ENCODE results near the gene SLC4A7.
"Not testable (repeated sequence)": the region's sequence is repeated elsewhere in the genome, so short reads cannot be mapped to it uniquely, and the experiment has no call there.

SLC4A7 gene

DNA sequence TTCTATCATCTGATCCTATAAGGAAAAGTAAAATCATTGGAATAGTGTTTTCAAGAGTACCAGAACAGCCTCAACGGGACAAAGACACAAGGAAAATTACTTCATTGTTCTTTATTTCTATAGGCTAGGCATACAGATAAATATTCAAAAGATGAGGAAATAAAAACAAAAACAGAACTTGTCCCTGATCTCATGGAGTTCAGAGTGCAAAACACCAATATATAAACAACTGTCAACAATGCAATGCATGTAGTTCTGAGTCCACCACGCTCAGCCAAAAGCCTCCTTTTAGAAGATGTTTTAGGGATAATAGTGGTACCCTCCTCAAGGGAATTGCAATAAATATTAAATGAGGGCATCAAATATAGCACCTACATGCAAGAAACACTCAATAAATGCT is 4.6 kb upstream of the SLC4A7 start:
- DNase-seq (ENCODE audit: low read depth, low spot score) = no peak

DNA sequence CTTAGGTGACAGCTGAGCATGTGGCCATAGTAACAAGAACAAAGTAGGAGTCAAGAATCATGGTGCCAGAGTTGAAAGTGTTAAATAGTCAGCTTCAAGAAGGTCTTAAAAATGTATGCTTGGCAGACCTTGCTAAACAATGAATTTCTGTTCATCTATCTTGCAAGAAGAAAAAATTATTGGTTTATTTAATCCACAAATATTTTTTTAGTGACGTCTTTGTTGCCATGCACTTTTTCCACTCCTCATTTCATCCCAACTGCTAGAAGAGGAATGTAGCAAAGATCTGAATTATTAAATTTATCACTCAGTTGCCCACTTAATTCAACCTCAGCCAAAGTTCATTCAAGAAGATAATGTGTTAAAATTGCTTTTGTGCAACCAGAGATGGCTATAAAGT is 3.2 kb upstream of the SLC4A7 start:
- no peak overlapping the region for H3K27ac ChIP-seq

More for the DNA sequence above, 4.6 kb upstream of the SLC4A7 start:
- H3K27ac ChIP-seq = no peak overlapping the region

DNA sequence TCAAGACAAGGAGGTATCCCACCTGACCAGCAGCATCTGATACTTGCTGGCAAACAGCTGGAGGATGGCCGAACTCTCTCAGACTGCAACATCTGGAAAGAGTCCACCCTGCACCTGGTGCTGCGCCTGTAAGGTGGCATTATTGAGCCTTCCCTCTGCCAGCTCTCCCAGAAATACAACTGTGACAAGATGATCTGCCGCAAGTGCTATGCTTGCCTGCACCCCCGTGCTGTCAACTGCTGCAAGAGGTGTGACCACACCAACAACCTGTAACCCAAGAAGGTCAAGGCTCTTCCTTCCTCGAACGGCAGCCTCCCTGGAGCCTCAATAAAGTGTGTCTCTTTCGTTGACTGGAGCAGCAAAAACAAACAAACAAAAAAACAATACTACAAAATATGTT is 2.2 kb upstream of the SLC4A7 start:
- no peak for DNase-seq (ENCODE audit: low read depth, low spot score)
- H3K27ac ChIP-seq = no peak overlapping the region

More for the DNA sequence above, 3.2 kb upstream of the SLC4A7 start:
- DNase-seq (ENCODE audit: low read depth, low spot score) = no peak

- no peak for DNase-seq (ENCODE audit: low read depth, low spot score)
- H3K27ac ChIP-seq = no peak overlapping the region
Measured at GRCh38 chr3:27485866-27486265, 1.7 kb upstream of the SLC4A7 start.

DNA sequence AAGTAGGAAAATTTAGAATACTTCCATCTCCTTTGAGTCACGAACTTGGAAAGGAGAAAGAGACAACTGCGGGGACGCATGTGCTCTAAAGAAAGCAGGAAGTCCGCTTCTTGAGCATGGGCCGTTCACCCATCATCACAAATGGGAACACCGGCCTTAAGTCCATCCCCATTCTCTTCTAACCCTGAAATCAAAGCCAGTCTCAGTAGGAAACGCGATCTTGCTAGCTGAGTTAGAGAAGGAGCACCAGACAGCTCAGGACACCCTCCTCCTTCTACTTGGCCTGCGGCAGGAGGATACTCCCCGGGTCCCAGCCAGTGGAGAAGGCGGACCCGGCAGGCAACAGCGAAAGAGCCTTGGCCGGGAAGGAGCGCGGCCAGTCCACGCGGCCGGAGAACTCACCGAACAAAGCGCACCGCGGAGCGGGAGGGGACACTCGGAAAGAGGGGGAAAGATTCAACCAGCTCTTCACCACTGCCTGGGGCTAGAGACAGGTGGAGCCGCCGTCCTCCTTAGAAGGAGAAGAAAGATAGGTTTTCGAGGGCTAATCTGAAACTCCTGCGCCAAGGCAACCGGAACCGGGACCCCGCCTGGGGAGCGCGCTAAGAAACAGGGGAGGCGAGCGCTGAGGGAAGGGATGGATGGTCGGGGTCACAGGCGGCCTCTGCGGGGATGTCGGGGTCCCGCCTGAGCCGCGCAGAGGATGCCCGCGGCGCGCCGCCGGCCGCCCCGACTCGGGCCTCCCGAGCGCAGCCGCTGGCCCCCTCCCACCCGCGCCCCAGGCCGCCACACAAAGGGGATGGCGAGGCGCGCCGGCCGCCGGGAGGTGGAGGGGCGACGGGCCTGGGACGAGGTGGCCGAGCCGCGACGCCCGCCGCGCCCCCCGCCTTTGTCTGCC is 818 bp downstream of the SLC4A7 start:
- peak overlapping the region; percentile 69 for H3K27ac ChIP-seq
- DNase-seq (ENCODE audit: low read depth, low spot score) = no peak

- DNase-seq (ENCODE audit: low read depth, low spot score) = no peak
- no peak overlapping the region for H3K27ac ChIP-seq
Measured at GRCh38 chr3:27479806-27480543, 4.2 kb downstream of the SLC4A7 start.

- no peak overlapping the region for H3K27ac ChIP-seq
- DNase-seq (ENCODE audit: low read depth, low spot score) = no peak
Measured at GRCh38 chr3:27471923-27472550, 12.1 kb downstream of the SLC4A7 start.

DNA sequence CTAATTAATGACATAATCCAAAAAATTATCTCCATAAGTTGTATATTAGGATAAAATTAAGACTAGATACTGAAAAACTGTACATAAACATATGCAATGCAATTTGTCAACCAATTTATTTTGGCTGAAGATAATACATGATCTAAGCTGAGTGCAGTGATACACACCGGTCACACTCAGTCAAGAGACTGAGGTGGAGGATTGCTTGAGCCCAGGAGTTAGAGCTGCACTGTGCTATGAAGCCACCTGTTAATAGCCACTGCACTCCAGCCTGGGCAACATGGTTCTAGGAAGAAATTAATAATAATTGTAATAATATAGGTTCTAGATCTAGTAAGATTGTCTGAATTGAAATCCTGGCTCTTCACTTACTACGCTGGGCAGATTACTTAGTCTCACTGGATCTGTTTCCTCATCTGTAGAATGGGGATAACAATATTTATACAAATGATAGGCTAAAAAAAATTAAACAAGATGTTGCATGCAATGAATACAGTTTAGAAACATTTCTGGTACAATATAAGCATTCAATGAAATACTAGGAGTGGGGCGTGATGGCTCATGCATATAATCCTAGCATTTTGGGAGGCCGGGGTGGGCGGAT is 15.8 kb downstream of the SLC4A7 start:
- H3K27ac ChIP-seq = no peak overlapping the region
- no peak for DNase-seq (ENCODE audit: low read depth, low spot score)

DNA sequence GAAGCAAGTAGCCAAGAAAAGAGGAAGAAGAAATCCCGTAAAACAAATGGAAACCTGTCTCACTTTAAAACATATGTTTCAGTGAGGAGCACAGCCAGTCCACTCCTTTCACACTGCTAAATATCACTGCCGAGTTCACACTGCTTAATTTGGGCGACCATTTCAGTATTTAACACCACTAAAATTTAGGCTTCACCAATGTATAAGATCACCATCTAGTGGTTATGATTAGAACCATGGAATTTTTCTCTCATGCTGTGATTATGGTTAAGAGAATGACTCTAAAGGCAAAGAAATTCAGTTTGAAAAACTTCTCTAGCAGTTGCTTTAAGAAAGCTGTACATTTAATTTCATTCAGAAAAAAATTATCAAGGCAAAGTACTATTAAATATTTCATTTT is 16.6 kb downstream of the SLC4A7 start:
- H3K27ac ChIP-seq = no peak overlapping the region
- DNase-seq (ENCODE audit: low read depth, low spot score) = no peak

- no peak overlapping the region for H3K27ac ChIP-seq
- no peak for DNase-seq (ENCODE audit: low read depth, low spot score)
Measured at GRCh38 chr3:27464646-27465045, 19.5 kb downstream of the SLC4A7 start.

- H3K27ac ChIP-seq = no peak overlapping the region
- DNase-seq (ENCODE audit: low read depth, low spot score) = no peak
Measured at GRCh38 chr3:27462228-27462627, 22.0 kb downstream of the SLC4A7 start.

GRCh38 chr3:27458929-27459328 is 25.3 kb downstream of the SLC4A7 start:
- H3K27ac ChIP-seq = no peak overlapping the region
- DNase-seq (ENCODE audit: low read depth, low spot score) = no peak

DNA sequence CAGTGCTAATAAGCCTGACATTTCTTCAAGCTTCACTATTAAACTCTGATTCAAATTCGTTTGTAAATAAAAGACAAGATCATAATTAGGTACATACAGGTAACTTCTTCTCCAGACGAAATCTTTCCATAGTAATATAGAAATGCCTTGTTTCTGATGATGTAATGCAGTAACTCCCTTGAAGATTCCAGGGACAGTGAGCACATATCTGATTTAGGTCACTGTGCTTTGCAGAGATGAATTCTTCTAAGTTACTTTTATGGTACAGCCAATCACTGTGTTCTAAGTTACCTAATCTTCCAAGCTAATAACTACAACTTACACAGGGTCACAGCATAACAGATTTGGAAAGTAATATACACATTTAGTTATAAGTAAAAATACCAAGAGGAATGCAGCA is 27.6 kb downstream of the SLC4A7 start:
- H3K27ac ChIP-seq = no peak overlapping the region
- no peak for DNase-seq (ENCODE audit: low read depth, low spot score)

DNA sequence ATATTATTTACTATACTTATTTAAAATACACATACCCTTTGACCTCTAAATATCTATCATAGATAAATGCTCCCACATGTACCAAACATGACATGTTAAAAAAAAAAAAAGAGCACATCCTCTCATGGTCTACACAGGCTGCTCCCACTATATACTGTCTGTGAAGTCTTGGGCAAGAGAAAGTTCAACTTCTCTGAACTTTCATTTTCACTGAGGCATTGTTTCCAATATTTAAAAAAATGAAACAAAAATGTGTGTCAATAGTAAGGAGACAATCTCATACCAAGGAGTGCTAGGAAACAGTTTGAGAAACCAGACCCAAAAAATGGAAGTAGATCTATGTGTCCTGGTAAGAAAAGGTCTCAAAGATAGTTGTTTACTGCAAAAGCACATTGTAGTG is 29.3 kb downstream of the SLC4A7 start:
- no peak overlapping the region for H3K27ac ChIP-seq
- no peak for DNase-seq (ENCODE audit: low read depth, low spot score)

DNA sequence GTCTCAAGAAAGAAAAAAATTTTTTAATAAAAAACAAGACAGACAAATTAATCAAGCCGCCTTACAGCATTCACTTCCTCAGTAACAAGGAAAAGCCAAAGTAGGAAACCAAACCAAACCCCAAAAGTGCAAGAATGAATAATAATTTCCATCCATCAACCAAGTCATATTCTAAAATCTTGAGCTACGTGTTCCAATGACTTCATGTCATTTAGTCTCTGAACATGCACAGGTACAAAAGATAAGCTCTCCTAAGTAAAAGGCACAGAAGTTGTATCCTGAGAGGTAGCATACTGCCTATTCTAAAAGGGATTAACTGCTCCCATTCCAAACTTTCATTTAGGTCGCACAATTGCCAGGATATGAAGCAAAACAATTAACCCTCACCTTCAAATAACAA is 29.7 kb downstream of the SLC4A7 start:
- no peak overlapping the region for H3K27ac ChIP-seq
- DNase-seq (ENCODE audit: low read depth, low spot score) = no peak

DNA sequence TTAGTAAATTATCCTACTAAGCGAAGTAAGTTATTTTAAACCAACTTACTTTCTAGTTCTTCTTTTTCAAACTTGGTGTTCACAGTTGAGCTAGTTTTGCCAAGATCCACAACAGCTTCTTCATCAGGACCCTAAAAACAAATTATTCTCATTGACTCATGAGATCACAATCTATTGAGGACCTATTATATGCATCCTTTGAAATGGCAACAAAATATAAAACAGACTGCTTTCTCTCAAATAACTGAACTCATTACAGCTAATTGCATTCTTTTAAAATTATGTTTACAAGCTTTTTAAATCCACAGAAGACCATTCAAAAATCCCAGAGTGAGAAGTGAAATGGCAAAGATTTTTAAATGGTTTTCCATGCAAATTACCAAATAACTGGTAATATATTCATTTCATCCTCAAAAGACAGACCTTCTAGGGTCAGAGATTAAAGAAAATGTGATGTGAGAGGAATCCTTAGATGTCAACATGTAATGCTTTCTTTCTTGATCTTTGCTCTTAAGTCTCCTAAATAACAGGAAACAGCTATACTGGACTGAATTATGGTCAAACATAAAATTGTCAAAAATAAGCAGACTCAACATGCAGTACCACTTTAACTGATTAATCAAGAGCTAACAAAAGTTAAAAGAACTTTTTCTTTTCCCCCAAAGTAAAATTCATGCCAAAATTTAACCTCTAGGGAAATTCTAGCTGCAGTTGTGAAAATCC is 31.7 kb downstream of the SLC4A7 start:
- no peak for DNase-seq (ENCODE audit: low read depth, low spot score)

GRCh38 chr3:27451842-27452241 is 32.3 kb downstream of the SLC4A7 start:
- no peak overlapping the region for H3K27ac ChIP-seq
- no peak for DNase-seq (ENCODE audit: low read depth, low spot score)

More for the DNA sequence above, 31.7 kb downstream of the SLC4A7 start:
- H3K27ac ChIP-seq = no peak overlapping the region

- no peak for DNase-seq (ENCODE audit: low read depth, low spot score)
- no peak overlapping the region for H3K27ac ChIP-seq
Measured at GRCh38 chr3:27451251-27451650, 32.9 kb downstream of the SLC4A7 start.

DNA sequence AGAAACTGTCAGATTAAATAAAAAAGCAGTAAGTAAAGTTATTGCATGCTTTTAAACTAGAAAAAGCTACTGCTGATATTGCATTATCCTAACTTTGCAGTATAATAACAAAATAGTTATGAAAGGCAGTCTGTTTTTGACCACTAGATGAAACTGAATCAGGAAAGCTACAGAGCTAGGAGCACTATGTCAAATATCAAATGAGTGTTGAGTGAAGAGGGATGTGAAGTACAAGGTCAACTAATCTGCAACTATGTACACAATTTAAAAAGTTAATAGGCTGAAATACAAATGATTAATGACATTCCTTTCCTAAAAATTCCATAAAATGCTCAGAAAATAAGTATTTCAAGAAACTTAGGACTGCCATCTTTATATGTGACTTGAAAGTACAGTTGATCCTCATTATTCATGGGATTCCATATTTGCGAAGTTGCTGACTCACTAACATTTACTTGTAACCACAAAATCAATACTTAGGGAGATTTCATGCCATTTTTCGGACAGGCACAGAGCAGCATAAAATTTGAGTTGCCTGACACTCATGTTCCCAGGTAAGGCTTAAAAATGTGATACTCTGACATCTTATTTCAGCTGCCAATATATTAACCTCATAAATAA is 34.5 kb downstream of the SLC4A7 start:
- no peak for DNase-seq (ENCODE audit: low read depth, low spot score)
- H3K27ac ChIP-seq = no peak overlapping the region

- not testable (repeated sequence) for DNase-seq (ENCODE audit: low read depth, low spot score); H3K27ac ChIP-seq
Measured at GRCh38 chr3:27442995-27443394, 41.2 kb downstream of the SLC4A7 start.
